Measurements from ENCODE around the gene GLRA1.
"Not testable (repeated sequence)": the region's sequence is repeated elsewhere in the genome, so short reads cannot be mapped to it uniquely, and the experiment has no call there.

DNA sequence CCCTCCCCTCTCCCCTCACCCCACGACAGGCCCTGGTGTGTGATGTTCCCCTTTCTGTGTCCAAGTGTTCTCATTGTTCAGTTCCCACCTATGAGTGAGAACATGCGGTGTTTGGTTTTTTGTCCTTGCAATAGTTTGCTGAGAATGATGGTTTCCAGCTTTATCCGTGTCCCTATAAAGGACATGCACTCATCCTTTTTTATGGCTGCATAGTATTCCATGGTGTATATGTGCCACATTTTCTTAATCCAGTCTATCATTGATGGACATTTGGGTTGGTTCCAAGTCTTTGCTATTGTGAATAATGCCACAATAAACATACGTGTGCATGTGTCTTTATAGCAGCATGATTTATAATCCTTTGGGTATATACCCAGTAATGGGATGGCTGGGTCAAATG lies 63.8 kb downstream of the GLRA1 start:
- TF ChIP-seq, protein P1, sequence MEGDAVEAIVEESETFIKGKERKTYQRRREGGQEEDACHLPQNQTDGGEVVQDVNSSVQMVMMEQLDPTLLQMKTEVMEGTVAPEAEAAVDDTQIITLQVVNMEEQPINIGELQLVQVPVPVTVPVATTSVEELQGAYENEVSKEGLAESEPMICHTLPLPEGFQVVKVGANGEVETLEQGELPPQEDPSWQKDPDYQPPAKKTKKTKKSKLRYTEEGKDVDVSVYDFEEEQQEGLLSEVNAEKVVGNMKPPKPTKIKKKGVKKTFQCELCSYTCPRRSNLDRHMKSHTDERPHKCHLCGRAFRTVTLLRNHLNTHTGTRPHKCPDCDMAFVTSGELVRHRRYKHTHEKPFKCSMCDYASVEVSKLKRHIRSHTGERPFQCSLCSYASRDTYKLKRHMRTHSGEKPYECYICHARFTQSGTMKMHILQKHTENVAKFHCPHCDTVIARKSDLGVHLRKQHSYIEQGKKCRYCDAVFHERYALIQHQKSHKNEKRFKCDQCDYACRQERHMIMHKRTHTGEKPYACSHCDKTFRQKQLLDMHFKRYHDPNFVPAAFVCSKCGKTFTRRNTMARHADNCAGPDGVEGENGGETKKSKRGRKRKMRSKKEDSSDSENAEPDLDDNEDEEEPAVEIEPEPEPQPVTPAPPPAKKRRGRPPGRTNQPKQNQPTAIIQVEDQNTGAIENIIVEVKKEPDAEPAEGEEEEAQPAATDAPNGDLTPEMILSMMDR (IDR thresholded peaks at IDR 0.05), result not testable (repeated sequence)
- not testable (repeated sequence) for TF ChIP-seq POLR2AphosphoS5, POLR2A (IDR thresholded peaks at IDR 0.05)

Data from prostate gland (tissue), 2 donors.